ENCODE results near the gene AUNIP.

GRCh38 chr1:25813071-25813733, 46.1 kb downstream of the AUNIP start:
- TF ChIP-seq CTCF (conservative IDR thresholded peaks at IDR 0.05; ENCODE audit: low read depth, low read length) (no peak), EZH2 (IDR thresholded peaks at IDR 0.05; ENCODE audit: low read length, unreplicated experiment) (no peak), EZH2phosphoT487 (IDR thresholded peaks at IDR 0.05; ENCODE audit: borderline replicate concordance, low read length) (no peak)
